ENCODE results near the gene LRRD1. TPM values are rescaled to one million over a fixed set of nuclear protein-coding genes. Genes with fewer than 3 reads are reported as not detected.
"Not testable (repeated sequence)": the region's sequence is repeated elsewhere in the genome, so short reads cannot be mapped to it uniquely, and the experiment has no call there.

Gene LRRD1
- total RNA-seq, 1 donor: 0.36 TPM

DNA sequence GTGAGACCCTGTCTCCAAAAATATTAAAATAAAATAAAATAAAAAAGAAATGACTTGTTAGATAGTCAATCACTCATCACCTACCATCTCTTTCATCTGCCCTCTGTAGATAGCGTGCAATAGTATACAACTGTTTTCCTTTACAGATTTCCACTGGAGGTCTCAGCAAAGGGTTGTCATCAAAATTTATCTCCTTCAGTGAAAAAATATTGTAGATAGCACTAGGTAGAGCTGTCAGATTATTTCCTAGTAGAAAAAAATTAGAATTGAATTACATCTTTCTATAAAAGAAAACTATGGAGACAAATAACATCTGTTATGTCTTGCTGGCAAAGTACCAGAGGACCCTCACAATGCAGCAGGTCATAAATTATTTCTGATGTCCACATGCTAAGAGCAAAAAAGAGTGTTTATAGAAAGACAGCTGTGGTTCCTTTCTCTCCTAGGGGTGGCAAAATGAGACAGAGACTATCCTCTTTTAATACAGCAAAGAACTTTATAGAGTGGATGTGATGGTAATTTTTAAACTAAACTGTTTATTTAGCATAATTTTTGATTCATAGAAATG is 28.4 kb downstream of the LRRD1 start:
- no peaks in the 10 kb centered on the region for H3K27me3 ChIP-seq (ENCODE audit: insufficient read depth, low read length)
- H2AFZ ChIP-seq (ENCODE audit: low read length): no peak overlapping the region
- no peak overlapping the region for H3K27ac ChIP-seq (ENCODE audit: low read depth, low read length)
- no peaks in the 10 kb centered on the region for H3K4me1 ChIP-seq (ENCODE audit: insufficient read depth, low read length)
- no peak overlapping the region for H3K4me3 ChIP-seq (ENCODE audit: insufficient read depth, low read length)
- TF ChIP-seq CTCF (IDR thresholded peaks at IDR 0.05; ENCODE audit: extremely low read depth, low read depth, low read length): no peak
- no peaks in the 10 kb centered on the region for H3K79me2 ChIP-seq (ENCODE audit: insufficient read depth, low read length)
- no peak for DNase-seq (ENCODE audit: insufficient read length, low spot score, missing footprints)
- no peaks in the 10 kb centered on the region for H3K9me3 ChIP-seq (ENCODE audit: low read depth, low read length)
- no peaks in the 10 kb centered on the region for H4K20me1 ChIP-seq (ENCODE audit: insufficient read depth, low read length)
- H3K36me3 ChIP-seq (ENCODE audit: insufficient read depth, low read length): no peaks in the 10 kb centered on the region
- no peak overlapping the region for H3K4me2 ChIP-seq (ENCODE audit: insufficient read depth, low read length)

DNA sequence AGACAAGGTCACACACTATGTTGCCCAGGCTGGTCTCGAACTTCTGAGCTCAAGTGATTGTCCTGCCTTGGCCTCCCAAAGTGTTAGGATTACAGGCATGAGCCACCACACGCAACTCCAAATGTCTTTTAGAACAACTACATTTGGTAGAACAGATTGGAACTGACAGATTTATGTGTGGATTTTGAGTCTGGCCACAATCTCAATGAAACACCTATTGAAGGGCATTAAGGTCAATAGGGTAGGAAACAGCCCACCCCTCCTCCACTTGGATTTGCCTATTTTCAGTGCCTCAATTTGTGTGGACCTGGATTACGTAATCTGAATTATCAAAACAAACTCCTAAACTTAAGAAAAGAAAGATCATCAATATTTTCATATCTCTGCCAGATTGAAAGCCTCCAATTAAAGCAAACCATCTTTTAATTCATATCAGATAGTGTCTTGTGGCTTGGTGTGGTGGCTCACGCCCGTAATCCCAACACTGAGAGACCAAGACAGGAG is 29.2 kb downstream of the LRRD1 start:
- no peak overlapping the region for H2AFZ ChIP-seq (ENCODE audit: low read length)
- H3K9me3 ChIP-seq (ENCODE audit: low read depth, low read length): no peaks in the 10 kb centered on the region
- no peak overlapping the region for H3K27ac ChIP-seq (ENCODE audit: low read depth, low read length)
- no peak for TF ChIP-seq CTCF (IDR thresholded peaks at IDR 0.05; ENCODE audit: extremely low read depth, low read depth, low read length)
- DNase-seq (ENCODE audit: insufficient read length, low spot score, missing footprints): no peak
- no peaks in the 10 kb centered on the region for H3K4me1 ChIP-seq (ENCODE audit: insufficient read depth, low read length)
- no peak overlapping the region for H3K4me3 ChIP-seq (ENCODE audit: insufficient read depth, low read length)
- no peak overlapping the region for H3K4me2 ChIP-seq (ENCODE audit: insufficient read depth, low read length)
- H3K27me3 ChIP-seq (ENCODE audit: insufficient read depth, low read length): no peaks in the 10 kb centered on the region
- no peaks in the 10 kb centered on the region for H3K36me3 ChIP-seq (ENCODE audit: insufficient read depth, low read length)
- no peaks in the 10 kb centered on the region for H4K20me1 ChIP-seq (ENCODE audit: insufficient read depth, low read length)
- no peaks in the 10 kb centered on the region for H3K79me2 ChIP-seq (ENCODE audit: insufficient read depth, low read length)

- not testable (repeated sequence) for H3K9me3 ChIP-seq (ENCODE audit: low read depth, low read length); H3K4me3 ChIP-seq (ENCODE audit: insufficient read depth, low read length); H3K27me3 ChIP-seq (ENCODE audit: insufficient read depth, low read length); H3K4me1 ChIP-seq (ENCODE audit: insufficient read depth, low read length); H3K79me2 ChIP-seq (ENCODE audit: insufficient read depth, low read length); H3K36me3 ChIP-seq (ENCODE audit: insufficient read depth, low read length); H3K27ac ChIP-seq (ENCODE audit: low read depth, low read length); DNase-seq (ENCODE audit: insufficient read length, low spot score, missing footprints); H3K4me2 ChIP-seq (ENCODE audit: insufficient read depth, low read length); H2AFZ ChIP-seq (ENCODE audit: low read length); H4K20me1 ChIP-seq (ENCODE audit: insufficient read depth, low read length)
Observed at GRCh38 chr7:92143192-92143880, 35.6 kb downstream of the LRRD1 start.

DNA sequence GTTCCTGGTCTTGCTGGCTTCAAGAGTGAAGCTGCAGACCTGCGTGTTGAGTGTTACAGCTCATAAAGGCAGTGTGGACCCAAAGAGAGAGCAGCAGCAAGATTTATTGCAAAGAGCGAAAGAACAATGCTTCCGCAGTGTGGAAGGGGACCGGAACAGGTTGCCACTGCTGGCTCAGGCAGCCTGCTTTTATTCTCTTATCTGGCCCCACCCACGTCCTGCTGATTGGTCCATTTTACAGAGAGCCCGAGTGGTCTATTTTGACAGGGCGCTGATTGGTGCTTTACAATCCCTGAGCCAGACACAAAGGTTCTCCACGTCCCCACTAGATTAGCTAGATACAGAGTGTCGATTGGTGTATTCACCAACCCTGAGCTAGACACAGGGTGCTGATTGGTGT is 36.2 kb downstream of the LRRD1 start:
- not testable (repeated sequence) for H3K36me3 ChIP-seq (ENCODE audit: insufficient read depth, low read length); H3K4me2 ChIP-seq (ENCODE audit: insufficient read depth, low read length); H4K20me1 ChIP-seq (ENCODE audit: insufficient read depth, low read length); H3K79me2 ChIP-seq (ENCODE audit: insufficient read depth, low read length); DNase-seq (ENCODE audit: insufficient read length, low spot score, missing footprints); H3K27ac ChIP-seq (ENCODE audit: low read depth, low read length); H3K4me1 ChIP-seq (ENCODE audit: insufficient read depth, low read length); H3K27me3 ChIP-seq (ENCODE audit: insufficient read depth, low read length); H3K4me3 ChIP-seq (ENCODE audit: insufficient read depth, low read length); H2AFZ ChIP-seq (ENCODE audit: low read length); H3K9me3 ChIP-seq (ENCODE audit: low read depth, low read length)

- Histone ChIP-seq H2AFZ (ENCODE audit: low read length) (no peak overlapping the region), H3K27me3 (ENCODE audit: insufficient read depth, low read length) (no peaks in the 10 kb centered on the region)
Observed at GRCh38 chr7:92141161-92141560, 37.8 kb downstream of the LRRD1 start.

More at GRCh38 chr7:92141161-92141560, 37.8 kb downstream of the LRRD1 start:
- no peak for DNase-seq (ENCODE audit: insufficient read length, low spot score, missing footprints)
- Histone ChIP-seq H3K79me2 (ENCODE audit: insufficient read depth, low read length) (no peaks in the 10 kb centered on the region), H3K9me3 (ENCODE audit: low read depth, low read length) (no peaks in the 10 kb centered on the region), H4K20me1 (ENCODE audit: insufficient read depth, low read length) (no peaks in the 10 kb centered on the region), H3K4me3 (ENCODE audit: insufficient read depth, low read length) (no peak overlapping the region), H3K27ac (ENCODE audit: low read depth, low read length) (no peak overlapping the region), H3K4me2 (ENCODE audit: insufficient read depth, low read length) (no peak overlapping the region), H3K36me3 (ENCODE audit: insufficient read depth, low read length) (no peaks in the 10 kb centered on the region), H3K4me1 (ENCODE audit: insufficient read depth, low read length) (no peaks in the 10 kb centered on the region)
- TF ChIP-seq CTCF (IDR thresholded peaks at IDR 0.05; ENCODE audit: extremely low read depth, low read depth, low read length): no peak
